HepG2 (cell line): ENCODE measurements around the gene TXNDC9. TPM values are rescaled to one million over a fixed set of nuclear protein-coding genes. Genes with fewer than 3 reads are reported as not detected.

ENCODE experiments used
- CSRNP1 ChIP-seq: sonication (generic); formaldehyde crosslinking; IDR thresholded peaks from 2 replicates; pipeline ENCODE4 v1.8.1; 2023; ENCODE audit warnings: mild to moderate bottlenecking, missing genetic modification reagents
- GABPB1 ChIP-seq: IDR thresholded peaks from 2 replicates; pipeline ENCODE4 v1.6.1; 2016; ENCODE audit warnings: mild to moderate bottlenecking, missing genetic modification reagents, moderate library complexity, missing compliant biosample characterization
- HNF4A ChIP-seq: sonication (generic); formaldehyde crosslinking; IDR thresholded peaks from 2 replicates; pipeline ENCODE4 v1.4.0; 2020; ENCODE audit warnings: missing genetic modification reagents
- KLF13 ChIP-seq: sonication (generic); formaldehyde crosslinking; IDR thresholded peaks from 2 replicates; pipeline ENCODE4 v1.4.0; 2020; ENCODE audit warnings: mild to moderate bottlenecking, missing genetic modification reagents
- MXD3 ChIP-seq: IDR thresholded peaks from 2 replicates; pipeline ENCODE4 v1.6.1; 2016; ENCODE audit warnings: mild to moderate bottlenecking, missing biosample characterization, missing genetic modification reagents
- MYPOP ChIP-seq: sonication (generic); formaldehyde crosslinking; IDR thresholded peaks from 2 replicates; pipeline ENCODE4 v1.8.1; 2023; ENCODE audit warnings: mild to moderate bottlenecking, moderate library complexity, missing genetic modification reagents
- PAWR ChIP-seq: sonication (generic); formaldehyde crosslinking; IDR thresholded peaks from 2 replicates; pipeline ENCODE4 v1.4.0; 2020; ENCODE audit warnings: missing genetic modification reagents, mild to moderate bottlenecking, borderline replicate concordance
- RBAK ChIP-seq: sonication (generic); formaldehyde crosslinking; IDR thresholded peaks from 2 replicates; pipeline ENCODE4 v1.5.1; 2020; ENCODE audit warnings: mild to moderate bottlenecking, missing genetic modification reagents
- SETDB1 ChIP-seq: sonication (generic); formaldehyde crosslinking; IDR thresholded peaks from 2 replicates; pipeline ENCODE4 v1.5.1; 2020; ENCODE audit warnings: missing genetic modification reagents, mild to moderate bottlenecking, borderline replicate concordance
- YY1 ChIP-seq: IDR thresholded peaks from 2 replicates; pipeline ENCODE4 v1.6.1; 2011; ENCODE audit warnings: low read length, low read depth, moderate library complexity, mild to moderate bottlenecking; ENCODE audit not compliant: insufficient read depth, insufficient replicate concordance
- ZNF275 ChIP-seq: sonication (generic); formaldehyde crosslinking; IDR thresholded peaks from 2 replicates; pipeline ENCODE4 v1.8.0; 2022; ENCODE audit warnings: missing genetic modification reagents, mild to moderate bottlenecking, inconsistent platforms, borderline replicate concordance
- ZNF879 ChIP-seq: sonication (generic); formaldehyde crosslinking; IDR thresholded peaks from 2 replicates; pipeline ENCODE4 v1.8.1; 2023; ENCODE audit warnings: missing genetic modification reagents
- polyA plus RNA-seq, 8 experiments: library from polyadenylated mRNA; depleted of rRNA in 3 of 8; stranded (reverse) in 7 of 8; unstranded in 1 of 8; fragments of >200 nt; fragmentation: Illumina TruSeq in 4 of 8; extraction: Trizol in 4 of 8; gene quantifications; 2 replicates each; pipeline versions ENCODE4 v1.2.1 to v1.2.3, GENCODE V29; 2011 to 2016; ENCODE audit warnings: low read depth in 4 of 8, missing spikeins in 1 of 8, mixed read lengths in 1 of 8; ENCODE audit not compliant: insufficient read depth in 1 of 8
- total RNA-seq, 5 experiments: library from RNA; depleted of rRNA; stranded (reverse); fragments of >200 nt; fragmentation: Illumina TruSeq; extraction: Trizol; gene quantifications; 2 replicates each; pipeline ENCODE4 v1.2.3, GENCODE V29; 2016; ENCODE audit warnings: low read depth in 1 of 5
- TF ChIP-seq, protein P1 (sequence below): sonication (generic); formaldehyde crosslinking; IDR thresholded peaks from 2 replicates; pipeline ENCODE4 v1.4.0; 2020; ENCODE audit warnings: missing genetic modification reagents

The TXNDC9 gene
- total and polyA plus RNA-seq, 2 of the 13 experiments (the other 11 are each of a cell fraction or from before 2014, with no cell fraction given), result 35.2 to 94.6 TPM

GRCh38 chr2:99335911-99336803, at the start of gene TXNDC9 (continued):
- TF ChIP-seq PAWR (CRISPR knock-in tag), result 0 out of 2 replicates have a peak, but pooled peaks have one; percentile 35
- peak; percentile 98 for TF ChIP-seq GABPB1
- no peak for TF ChIP-seq RBAK (CRISPR knock-in tag)
- peak; percentile 86; the same call in 1 of the 2 replicates for TF ChIP-seq CSRNP1
- TF ChIP-seq, protein P1, sequence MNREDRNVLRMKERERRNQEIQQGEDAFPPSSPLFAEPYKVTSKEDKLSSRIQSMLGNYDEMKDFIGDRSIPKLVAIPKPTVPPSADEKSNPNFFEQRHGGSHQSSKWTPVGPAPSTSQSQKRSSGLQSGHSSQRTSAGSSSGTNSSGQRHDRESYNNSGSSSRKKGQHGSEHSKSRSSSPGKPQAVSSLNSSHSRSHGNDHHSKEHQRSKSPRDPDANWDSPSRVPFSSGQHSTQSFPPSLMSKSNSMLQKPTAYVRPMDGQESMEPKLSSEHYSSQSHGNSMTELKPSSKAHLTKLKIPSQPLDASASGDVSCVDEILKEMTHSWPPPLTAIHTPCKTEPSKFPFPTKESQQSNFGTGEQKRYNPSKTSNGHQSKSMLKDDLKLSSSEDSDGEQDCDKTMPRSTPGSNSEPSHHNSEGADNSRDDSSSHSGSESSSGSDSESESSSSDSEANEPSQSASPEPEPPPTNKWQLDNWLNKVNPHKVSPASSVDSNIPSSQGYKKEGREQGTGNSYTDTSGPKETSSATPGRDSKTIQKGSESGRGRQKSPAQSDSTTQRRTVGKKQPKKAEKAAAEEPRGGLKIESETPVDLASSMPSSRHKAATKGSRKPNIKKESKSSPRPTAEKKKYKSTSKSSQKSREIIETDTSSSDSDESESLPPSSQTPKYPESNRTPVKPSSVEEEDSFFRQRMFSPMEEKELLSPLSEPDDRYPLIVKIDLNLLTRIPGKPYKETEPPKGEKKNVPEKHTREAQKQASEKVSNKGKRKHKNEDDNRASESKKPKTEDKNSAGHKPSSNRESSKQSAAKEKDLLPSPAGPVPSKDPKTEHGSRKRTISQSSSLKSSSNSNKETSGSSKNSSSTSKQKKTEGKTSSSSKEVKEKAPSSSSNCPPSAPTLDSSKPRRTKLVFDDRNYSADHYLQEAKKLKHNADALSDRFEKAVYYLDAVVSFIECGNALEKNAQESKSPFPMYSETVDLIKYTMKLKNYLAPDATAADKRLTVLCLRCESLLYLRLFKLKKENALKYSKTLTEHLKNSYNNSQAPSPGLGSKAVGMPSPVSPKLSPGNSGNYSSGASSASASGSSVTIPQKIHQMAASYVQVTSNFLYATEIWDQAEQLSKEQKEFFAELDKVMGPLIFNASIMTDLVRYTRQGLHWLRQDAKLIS, result no peak
- no peak for TF ChIP-seq SETDB1 (CRISPR knock-in tag)
- peak; percentile 85; the same call in 1 of the 2 replicates for TF ChIP-seq MXD3 (CRISPR knock-in tag)
- TF ChIP-seq YY1, result peak; percentile 90
- TF ChIP-seq ZNF879 (CRISPR knock-in tag), result no peak
- peak; percentile 36; the same call in 1 of the 2 replicates for TF ChIP-seq ZNF275
- peak; percentile 58; the same call in 1 of the 2 replicates for TF ChIP-seq HNF4A (CRISPR knock-in tag)
- TF ChIP-seq MYPOP (CRISPR knock-in tag), result no peak; the same call in 1 of the 2 replicates
- TF ChIP-seq KLF13 (CRISPR knock-in tag), result peak; percentile 91; the same call in 1 of the 2 replicates
